Upper lobe of left lung (tissue), 6 donors: Measurements from ENCODE around the gene WDR17. TPM values are rescaled to one million over a fixed set of nuclear protein-coding genes. Genes with fewer than 3 reads are reported as not detected.

ENCODE experiments used
- ATAC-seq, 2 donors: fragments of 200-7000 bp; cut with Tn5 transposase; one replicate each; pipeline ENCODE4 v1.9.1; 2022; ENCODE audit warnings: mild to moderate bottlenecking in 2 of 2, moderate library complexity in 2 of 2; ENCODE audit not compliant: low FRiP score in 2 of 2
- DNase-seq, 2 donors: peaks; one replicate each; pipeline ENCODE4 v3.0.0-alpha.2; 2019 to 2020
- H3K27ac ChIP-seq, 4 donors: fragments of 200-600 bp; sonication (generic); one replicate each; pipeline ENCODE4 v1.5.1; 2016 to 2019
- H3K27me3 ChIP-seq, 4 donors: fragments of 200-600 bp; sonication (generic); one replicate each; pipeline ENCODE4 v1.5.1; 2017 to 2019
- H3K36me3 ChIP-seq, 4 donors: fragments of 200-600 bp; sonication (generic); one replicate each; pipeline ENCODE4 v1.5.1; 2016 to 2019
- H3K4me1 ChIP-seq, 4 donors: fragments of 200-600 bp; sonication (generic); one replicate each; pipeline ENCODE4 v1.5.1; 2018 to 2019
- H3K4me3 ChIP-seq, 4 donors: fragments of 200-600 bp; sonication (generic); one replicate each; pipeline ENCODE4 v1.5.1; 2017 to 2019; ENCODE audit warnings: mild to moderate bottlenecking in 2 of 4, moderate library complexity in 1 of 4
- H3K9me3 ChIP-seq, 4 donors: fragments of 200-600 bp; sonication (generic); one replicate each; pipeline ENCODE4 v1.5.1; 2018 to 2019
- EP300 ChIP-seq, 4 donors: sonication (generic); formaldehyde crosslinking; IDR thresholded peaks; one replicate each; pipeline ENCODE4 v1.5.1; 2017; ENCODE audit warnings: antibody characterized with exemption in 4 of 4, control low read depth in 2 of 4
- POLR2A ChIP-seq, 4 donors: fragments of 450-650 bp; IDR thresholded peaks; one replicate each; pipeline ENCODE4 v1.5.1; 2016 to 2017; ENCODE audit warnings: antibody characterized with exemption in 4 of 4, mild to moderate bottlenecking in 2 of 4
- POLR2AphosphoS5 ChIP-seq, 2 donors: sonication (generic); formaldehyde crosslinking; IDR thresholded peaks; one replicate each; pipeline ENCODE4 v1.5.1; 2017; ENCODE audit warnings: antibody characterized with exemption in 2 of 2
- WGBS, 2 donors: methylation state at CpG; one replicate each; pipeline ENCODE4 v1.1.5; 2017 to 2018; 5-methylcytosine and 5-hydroxymethylcytosine counted together
- total RNA-seq, 6 donors: library from RNA; depleted of rRNA in 4 of 6; stranded (reverse); fragments of >200 nt in 4 of 6; gene quantifications; one replicate each; pipeline versions ENCODE4 v1.1.0 to v1.2.1, GENCODE V29; 2016 to 2021
- TF ChIP-seq, protein P1 (sequence below), 6 experiments: fragments of 450-650 bp in 4 of 6; fragments of 200-600 bp in 2 of 6; sonication (generic) in 2 of 6; IDR thresholded peaks; one replicate each; pipeline ENCODE4 v1.5.1; 2016 to 2019; ENCODE audit warnings: antibody characterized with exemption in 6 of 6
- donor health status: DM: no; HTN: no; CAD: no; lungs with moderate emphysema.
- donor health status: DM: no; HTN: yes; CAD: no; lungs with severe emphysema.

Gene WDR17
- total RNA-seq, 6 donors from 2014 or later = 2.8 to 8.5 (median 3.5) TPM

DNA sequence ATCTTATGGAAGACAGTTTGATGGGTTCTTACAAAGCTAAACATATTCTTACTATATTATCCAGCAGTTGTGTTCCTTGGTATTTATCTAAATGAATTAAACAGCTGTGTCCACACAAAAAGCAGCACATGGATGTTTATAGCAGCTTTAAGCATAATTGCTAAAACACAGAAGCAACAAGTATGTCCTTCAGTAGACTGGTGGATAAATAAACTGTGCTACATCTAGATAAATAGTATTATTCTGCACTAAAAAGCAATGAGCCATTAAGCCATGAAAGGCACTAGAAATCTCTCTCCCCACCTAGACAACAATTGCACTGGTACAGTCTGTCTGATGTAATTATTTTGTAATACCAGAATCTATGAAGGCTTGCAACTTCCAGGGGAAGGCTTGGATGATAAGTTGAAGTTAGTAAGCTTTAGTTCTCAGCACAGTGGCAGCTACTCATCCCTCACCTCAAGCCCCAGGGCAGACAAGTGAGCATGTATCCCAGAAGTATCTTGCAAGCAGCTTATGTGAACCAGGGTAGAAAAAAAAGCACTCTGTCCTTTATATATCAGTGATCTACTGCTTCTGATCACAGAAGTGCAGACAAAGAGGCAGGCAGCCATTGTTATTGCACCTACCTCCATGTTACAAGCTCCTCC is 36.9 kb downstream of the WDR17 start:
- TF ChIP-seq POLR2A (IDR thresholded peaks at IDR 0.05) (no peak), EP300 (IDR thresholded peaks at IDR 0.05) (no peak), POLR2AphosphoS5 (IDR thresholded peaks at IDR 0.05) (no peak)
- TF ChIP-seq, protein P1, sequence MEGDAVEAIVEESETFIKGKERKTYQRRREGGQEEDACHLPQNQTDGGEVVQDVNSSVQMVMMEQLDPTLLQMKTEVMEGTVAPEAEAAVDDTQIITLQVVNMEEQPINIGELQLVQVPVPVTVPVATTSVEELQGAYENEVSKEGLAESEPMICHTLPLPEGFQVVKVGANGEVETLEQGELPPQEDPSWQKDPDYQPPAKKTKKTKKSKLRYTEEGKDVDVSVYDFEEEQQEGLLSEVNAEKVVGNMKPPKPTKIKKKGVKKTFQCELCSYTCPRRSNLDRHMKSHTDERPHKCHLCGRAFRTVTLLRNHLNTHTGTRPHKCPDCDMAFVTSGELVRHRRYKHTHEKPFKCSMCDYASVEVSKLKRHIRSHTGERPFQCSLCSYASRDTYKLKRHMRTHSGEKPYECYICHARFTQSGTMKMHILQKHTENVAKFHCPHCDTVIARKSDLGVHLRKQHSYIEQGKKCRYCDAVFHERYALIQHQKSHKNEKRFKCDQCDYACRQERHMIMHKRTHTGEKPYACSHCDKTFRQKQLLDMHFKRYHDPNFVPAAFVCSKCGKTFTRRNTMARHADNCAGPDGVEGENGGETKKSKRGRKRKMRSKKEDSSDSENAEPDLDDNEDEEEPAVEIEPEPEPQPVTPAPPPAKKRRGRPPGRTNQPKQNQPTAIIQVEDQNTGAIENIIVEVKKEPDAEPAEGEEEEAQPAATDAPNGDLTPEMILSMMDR (IDR thresholded peaks at IDR 0.05) = no peak
- Histone ChIP-seq H3K27me3 (no peaks in the 10 kb centered on the region), H3K4me3 (no peak overlapping the region), H3K36me3 (no peaks in the 10 kb centered on the region), H3K4me1 (no peaks in the 10 kb centered on the region), H3K27ac (no peak overlapping the region), H3K9me3 (no peaks in the 10 kb centered on the region)
- DNase-seq (no peak), ATAC-seq (no peak)

DNA sequence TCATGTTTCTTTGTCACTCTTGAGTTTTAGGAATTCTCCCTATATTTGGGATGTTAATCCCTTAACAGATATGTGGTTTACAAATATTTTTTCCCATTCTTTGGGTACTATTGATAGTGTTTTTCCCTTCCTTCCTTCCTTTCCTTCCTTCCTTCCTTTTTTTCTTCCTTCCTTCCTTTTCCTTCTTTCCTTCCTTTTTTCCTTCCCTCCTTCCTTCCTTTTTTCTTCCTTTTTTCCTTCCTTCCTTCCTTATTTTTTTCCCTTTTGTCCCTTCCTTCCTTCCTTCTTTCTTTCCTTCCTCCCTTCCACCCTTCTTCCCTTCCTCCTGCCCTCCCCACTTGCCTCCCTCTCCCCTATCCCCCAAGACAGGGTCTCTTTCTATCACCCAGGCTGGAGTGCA is 42.1 kb downstream of the WDR17 start:
- no peak overlapping the region for H3K27ac ChIP-seq
- TF ChIP-seq POLR2AphosphoS5 (IDR thresholded peaks at IDR 0.05) = no peak
- TF ChIP-seq POLR2A (IDR thresholded peaks at IDR 0.05) = no peak
- TF ChIP-seq, protein P1 (IDR thresholded peaks at IDR 0.05) = no peak
- no peak for TF ChIP-seq EP300 (IDR thresholded peaks at IDR 0.05)
- no peaks in the 10 kb centered on the region for H3K9me3 ChIP-seq
- no peaks in the 10 kb centered on the region for H3K4me1 ChIP-seq
- no peaks in the 10 kb centered on the region for H3K36me3 ChIP-seq
- H3K4me3 ChIP-seq = no peak overlapping the region
- H3K27me3 ChIP-seq = no peaks in the 10 kb centered on the region
- DNase-seq = no peak
- no peak for ATAC-seq

DNA sequence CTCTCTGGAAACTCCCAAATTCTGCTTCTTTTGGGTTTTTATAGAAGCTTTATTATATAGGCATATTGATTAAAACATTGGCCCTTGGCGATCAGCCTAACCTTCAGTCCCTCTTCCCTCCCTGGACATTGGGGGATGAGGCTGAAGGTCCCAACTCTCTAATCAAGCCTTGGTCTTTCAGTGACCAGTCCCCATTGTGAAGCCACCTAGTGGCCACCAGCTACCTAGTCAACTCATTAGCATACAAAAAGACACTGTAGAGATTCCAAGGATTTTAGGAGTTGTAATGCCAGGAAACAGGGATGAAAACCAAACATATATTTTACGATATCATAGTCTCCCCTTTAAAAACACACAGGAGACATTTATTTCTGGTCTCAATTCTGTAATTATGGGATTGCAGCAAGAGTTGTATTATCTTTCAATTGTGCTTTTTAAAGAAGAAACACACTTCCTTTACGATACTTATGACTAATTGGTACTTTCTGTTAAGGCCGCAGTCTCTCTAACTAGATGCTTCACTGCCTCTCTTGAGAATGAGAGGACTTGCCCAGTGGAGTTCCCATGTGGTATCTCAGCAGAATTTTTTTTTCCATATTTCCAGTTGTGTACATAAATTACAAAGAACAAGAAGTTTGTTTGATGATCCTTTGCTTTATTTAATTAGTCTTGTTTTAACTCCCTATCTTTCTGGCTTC is 58.2 kb downstream of the WDR17 start:
- TF ChIP-seq EP300 (IDR thresholded peaks at IDR 0.05) (no peak), POLR2A (IDR thresholded peaks at IDR 0.05) (no peak), POLR2AphosphoS5 (IDR thresholded peaks at IDR 0.05) (no peak)
- TF ChIP-seq, protein P1 (IDR thresholded peaks at IDR 0.05) = peak in 5 of 6 experiments; percentile 12 to 40 (median 33)
- DNase-seq (peak in 1 of 2 donors; percentile 33), ATAC-seq (peak in 1 of 2 donors; percentile 71)
- Histone ChIP-seq H3K27ac (no peak overlapping the region), H3K4me3 (no peak overlapping the region), H3K9me3 (no peaks in the 10 kb centered on the region), H3K36me3 (no peaks in the 10 kb centered on the region), H3K27me3 (no peaks in the 10 kb centered on the region), H3K4me1 (no peaks in the 10 kb centered on the region)
- 55 to 69% methylated on average over 4 of the region's 4 CpGs for WGBS, 2 donors

DNA sequence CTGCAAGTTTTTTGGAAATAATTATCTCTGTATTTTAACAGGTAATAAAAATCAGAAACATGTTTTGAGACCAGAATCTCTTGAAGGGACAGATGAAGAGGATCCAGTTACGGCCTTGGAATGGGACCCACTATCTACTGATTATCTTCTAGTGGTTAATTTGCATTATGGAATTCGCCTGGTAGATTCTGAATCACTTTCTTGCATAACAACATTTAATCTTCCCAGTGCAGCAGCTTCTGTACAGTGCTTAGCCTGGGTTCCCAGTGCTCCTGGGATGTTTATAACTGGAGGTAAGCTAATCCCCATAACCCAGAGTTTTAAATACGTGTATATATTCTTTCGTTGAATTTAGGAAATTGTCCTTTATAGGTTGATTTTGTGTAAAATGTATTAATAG is 59.4 kb downstream of the WDR17 start:
- ATAC-seq (no peak), DNase-seq (no peak)
- Histone ChIP-seq H3K9me3 (no peaks in the 10 kb centered on the region), H3K36me3 (no peaks in the 10 kb centered on the region), H3K27ac (no peak overlapping the region), H3K27me3 (no peaks in the 10 kb centered on the region), H3K4me1 (no peaks in the 10 kb centered on the region), H3K4me3 (no peak overlapping the region)
- WGBS, 2 donors = 86 to 90% methylated on average over 4 of the region's 4 CpGs
- no peak for TF ChIP-seq POLR2AphosphoS5 (IDR thresholded peaks at IDR 0.05)
- no peak for TF ChIP-seq POLR2A (IDR thresholded peaks at IDR 0.05)
- no peak for TF ChIP-seq EP300 (IDR thresholded peaks at IDR 0.05)
- TF ChIP-seq, protein P1 (IDR thresholded peaks at IDR 0.05) = no peak

DNA sequence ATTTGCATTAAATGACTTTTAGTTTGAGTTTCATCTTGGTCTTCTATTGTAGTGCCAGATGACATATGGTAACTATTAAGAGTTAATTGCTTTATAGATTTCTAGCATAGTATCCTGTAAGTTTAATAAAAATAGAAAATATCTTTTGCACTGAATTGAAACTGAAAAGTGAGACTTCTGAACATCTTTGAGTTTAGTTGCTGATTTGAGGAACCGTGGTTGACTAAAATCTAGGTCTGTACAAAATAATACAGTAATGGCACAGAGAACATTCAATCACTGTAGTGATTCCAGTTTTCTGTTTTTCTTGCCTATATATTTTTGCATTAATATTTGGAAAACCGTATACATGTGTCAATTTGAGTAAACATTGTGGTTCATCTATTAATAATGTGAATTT is 69.0 kb downstream of the WDR17 start:
- WGBS, 2 donors = 74 to 76% methylated on average over 2 of the region's 2 CpGs
- H3K4me1 ChIP-seq = no peaks in the 10 kb centered on the region
- no peak overlapping the region for H3K4me3 ChIP-seq
- H3K27ac ChIP-seq = no peak overlapping the region
- no peak for DNase-seq
- no peak for ATAC-seq
- no peaks in the 10 kb centered on the region for H3K36me3 ChIP-seq
- no peaks in the 10 kb centered on the region for H3K9me3 ChIP-seq
- no peaks in the 10 kb centered on the region for H3K27me3 ChIP-seq
- TF ChIP-seq, protein P1 (IDR thresholded peaks at IDR 0.05) = no peak
- TF ChIP-seq EP300 (IDR thresholded peaks at IDR 0.05) (no peak), POLR2AphosphoS5 (IDR thresholded peaks at IDR 0.05) (no peak), POLR2A (IDR thresholded peaks at IDR 0.05) (no peak)
